ENCODE results near the gene SF1. TPM values are rescaled to one million over a fixed set of nuclear protein-coding genes. Genes with fewer than 3 reads are reported as not detected.

Gene SF1
- total and polyA plus RNA-seq, 11 donors: 59.2 to 349 (median 152) TPM

GRCh38 chr11:64787526-64788320 lies 9.4 kb upstream of the SF1 start:
- no peaks in the 10 kb centered on the region for H3K4me1 ChIP-seq
- WGBS, 4 donors: 54 to 58% (median 56%) methylated on average over 15 of the region's 15 CpGs
- DNase-seq (peak in 1 of 5 donors; percentile 61), ATAC-seq (peak in 3 of 4 donors; percentile 55 to 74 (median 65))
- TF ChIP-seq POLR2A (IDR thresholded peaks at IDR 0.05) (no peak), CTCF (IDR thresholded peaks at IDR 0.05) (peak; percentile 46 to 76 (median 62))
- peaks cover 0 to 39% (median 15%) of the 10 kb centered on the region in 9 donors for H3K36me3 ChIP-seq
- H3K9me3 ChIP-seq: no peaks in the 10 kb centered on the region
- H3K27me3 ChIP-seq: no peaks in the 10 kb centered on the region
- no peak overlapping the region for H3K4me3 ChIP-seq
- intact Hi-C loops (cut with DNase I): loop anchor here in 1 of 10 donors (2.0 to 5.0 kb wide), 2 partner anchors 105 to 331 kb away; no protein-coding TSS in a partner anchor
- peak overlapping the region in 1 of 12 donors; percentile 26 for H3K27ac ChIP-seq

- DNase-seq: no peak
- intact Hi-C loops (cut with DNase I): loop anchor here in 1 of 10 donors (2.0 to 5.0 kb wide), 2 partner anchors 106 to 332 kb away; no protein-coding TSS in a partner anchor
These were observed 8.0 kb upstream of the SF1 start for GRCh38 chr11:64786308-64786707.

GRCh38 chr11:64784813-64785581 lies 6.7 kb upstream of the SF1 start:
- TF ChIP-seq POLR2A (IDR thresholded peaks at IDR 0.05) (no peak), CTCF (IDR thresholded peaks at IDR 0.05) (no peak)
- WGBS, 4 donors: 91 to 93% (median 91%) methylated on average over 12 of the region's 12 CpGs
- no peak overlapping the region for H3K4me3 ChIP-seq
- no peaks in the 10 kb centered on the region for H3K9me3 ChIP-seq
- peaks cover 0 to under 1% (median 0%) of the 10 kb centered on the region in 12 donors for H3K4me1 ChIP-seq
- no peak overlapping the region for H3K27ac ChIP-seq
- DNase-seq (no peak), ATAC-seq (no peak)
- peaks cover 0 to 18% (median 9%) of the 10 kb centered on the region in 9 donors for H3K36me3 ChIP-seq
- intact Hi-C loops (cut with DNase I): loop anchor here in 1 of 10 donors (5.0 kb wide), 1 partner anchor 107 kb away; no protein-coding TSS in a partner anchor
- no peaks in the 10 kb centered on the region for H3K27me3 ChIP-seq

More at GRCh38 chr11:64786308-64786707, 8.0 kb upstream of the SF1 start:
- no peak overlapping the region for H3K4me3 ChIP-seq
- WGBS, 4 donors: 89 to 92% (median 90%) methylated on average over 10 of the region's 10 CpGs
- no peaks in the 10 kb centered on the region for H3K4me1 ChIP-seq
- H3K27ac ChIP-seq: no peak overlapping the region
- no peaks in the 10 kb centered on the region for H3K9me3 ChIP-seq
- no peak for TF ChIP-seq POLR2A (IDR thresholded peaks at IDR 0.05)
- no peak for TF ChIP-seq CTCF (IDR thresholded peaks at IDR 0.05)
- ATAC-seq: no peak
- no peaks in the 10 kb centered on the region for H3K27me3 ChIP-seq
- peaks cover 0 to 27% (median 15%) of the 10 kb centered on the region in 9 donors for H3K36me3 ChIP-seq

GRCh38 chr11:64778223-64778472 lies 194 bp downstream of the SF1 start:
- Histone ChIP-seq H3K4me3 (peak overlapping the region; percentile 77 to 99 (median 92)), H3K27ac (peak overlapping the region; percentile 98 to 100 (median 99)), H3K27me3 (no peaks in the 10 kb centered on the region), H3K36me3 (peaks cover 0 to 44% (median 37%) of the 10 kb centered on the region in 9 donors), H3K9me3 (no peaks in the 10 kb centered on the region), H3K4me1 (peaks cover 0 to 52% (median 44%) of the 10 kb centered on the region in 12 donors)
- intact Hi-C loops (cut with DNase I): loop anchor here in 6 of 10 donors (2.0 to 10.0 kb wide), 5 partner anchors 33 to 337 kb away; partner anchors contain the start of genes RASGRP2 (in 3 of the 6), MEN1 (in 1 of the 6), TM7SF2 (in 1 of the 6) and ZNHIT2 (in 1 of the 6)
- TF ChIP-seq CTCF (IDR thresholded peaks at IDR 0.05): no peak
- no peak for TF ChIP-seq POLR2A (IDR thresholded peaks at IDR 0.05)
- WGBS, 4 donors: 0 to 1% (median 0%) methylated on average over 1 to 28 of the region's 28 CpGs
- DNase-seq: no peak
- peak in 2 of 4 donors; percentile 6 to 11 for ATAC-seq
